ENCODE data around the gene AZIN2. TPM values are rescaled to one million over a fixed set of nuclear protein-coding genes. Genes with fewer than 3 reads are reported as not detected.

Gene AZIN2
- total RNA-seq, 6 experiments from 2014 or later: 0.62 to 1.2 (median 0.85) TPM

GRCh38 chr1:33163621-33164519 lies 82.9 kb downstream of the AZIN2 start:
- Histone ChIP-seq H3K36me3 (no peaks in the 10 kb centered on the region), H3K4me1 (no peaks in the 10 kb centered on the region), H3K4me3 (no peak overlapping the region), H3K27ac (no peak overlapping the region), H3K27me3 (no peaks in the 10 kb centered on the region), H3K9me3 (no peaks in the 10 kb centered on the region)
- no peak for DNase-seq
- TF ChIP-seq POLR2A (IDR thresholded peaks at IDR 0.05): no peak
- ATAC-seq: no peak
- WGBS (ENCODE audit: insufficient coverage, low coverage, low lambda C conversion rate, missing lambda C conversion rate): 59% methylated on average over 5 of the region's 14 CpGs
- intact Hi-C loops (cut with DNase I): no loop called here

GRCh38 chr1:33165209-33165608 lies 84.3 kb downstream of the AZIN2 start:
- Histone ChIP-seq H3K4me1 (no peaks in the 10 kb centered on the region), H3K36me3 (no peaks in the 10 kb centered on the region), H3K27me3 (no peaks in the 10 kb centered on the region), H3K4me3 (no peak overlapping the region), H3K9me3 (no peaks in the 10 kb centered on the region), H3K27ac (no peak overlapping the region)
- no peak for DNase-seq
- no peak for TF ChIP-seq POLR2A (IDR thresholded peaks at IDR 0.05)
- 70% methylated on average over 11 of the region's 21 CpGs for WGBS (ENCODE audit: insufficient coverage, low coverage, low lambda C conversion rate, missing lambda C conversion rate)
- ATAC-seq: peak in 1 of 4 donors; percentile 14
- intact Hi-C loops (cut with DNase I): no loop called here

- 82% methylated on average over 6 of the region's 6 CpGs for WGBS (ENCODE audit: insufficient coverage, low coverage, low lambda C conversion rate, missing lambda C conversion rate)
- H3K36me3 ChIP-seq: no peaks in the 10 kb centered on the region
- no peak for TF ChIP-seq POLR2A (IDR thresholded peaks at IDR 0.05)
- no peak for TF ChIP-seq CTCF (IDR thresholded peaks at IDR 0.05)
- no peaks in the 10 kb centered on the region for H3K9me3 ChIP-seq
- no peaks in the 10 kb centered on the region for H3K4me1 ChIP-seq
- no peak overlapping the region for H3K4me3 ChIP-seq
- H3K27me3 ChIP-seq: no peaks in the 10 kb centered on the region
- DNase-seq (no peak), ATAC-seq (no peak)
- intact Hi-C loops (cut with DNase I): no loop called here
- no peak overlapping the region for H3K27ac ChIP-seq
Observed at GRCh38 chr1:33165809-33166208, 84.9 kb downstream of the AZIN2 start.

GRCh38 chr1:33167650-33168447 lies 86.9 kb downstream of the AZIN2 start:
- H3K27ac ChIP-seq: no peak overlapping the region
- no peak for ATAC-seq
- no peak for DNase-seq
- TF ChIP-seq POLR2A (IDR thresholded peaks at IDR 0.05): no peak
- no peaks in the 10 kb centered on the region for H3K36me3 ChIP-seq
- 88% methylated on average over 4 of the region's 4 CpGs for WGBS (ENCODE audit: insufficient coverage, low coverage, low lambda C conversion rate, missing lambda C conversion rate)
- H3K27me3 ChIP-seq: no peaks in the 10 kb centered on the region
- intact Hi-C loops (cut with DNase I): no loop called here
- no peak overlapping the region for H3K4me3 ChIP-seq
- H3K4me1 ChIP-seq: no peaks in the 10 kb centered on the region
- no peaks in the 10 kb centered on the region for H3K9me3 ChIP-seq

- no peaks in the 10 kb centered on the region for H3K4me1 ChIP-seq
- H3K36me3 ChIP-seq: no peaks in the 10 kb centered on the region
- ATAC-seq: no peak
- no peak overlapping the region for H3K4me3 ChIP-seq
- H3K27ac ChIP-seq: no peak overlapping the region
- no peaks in the 10 kb centered on the region for H3K27me3 ChIP-seq
- TF ChIP-seq CTCF (IDR thresholded peaks at IDR 0.05) (no peak), POLR2A (IDR thresholded peaks at IDR 0.05) (no peak)
- 85% methylated on average over 4 of the region's 11 CpGs for WGBS (ENCODE audit: insufficient coverage, low coverage, low lambda C conversion rate, missing lambda C conversion rate)
- intact Hi-C loops (cut with DNase I): no loop called here
- H3K9me3 ChIP-seq: no peaks in the 10 kb centered on the region
- DNase-seq: no peak
Observed at GRCh38 chr1:33168556-33169289, 87.8 kb downstream of the AZIN2 start.

Measured in right lobe of liver (tissue), 6 donors.